Caco-2 (cell line): ENCODE data around the gene EEF1AKMT2. TPM values are rescaled to one million over a fixed set of nuclear protein-coding genes. Genes with fewer than 3 reads are reported as not detected.

Source experiments
- BruUV-seq: library from RNA; stranded (reverse); fragments of 400-500 nt; replicated peaks from 2 replicates; lab custom pipeline; 2021; lab: Mats Ljungman, UMichigan
- CTCF ChIA-PET: fragments of 300-600 bp; sonication (Branson Sonifier 250); formaldehyde crosslinking; loops from one replicate; lab custom pipeline; 2022; ENCODE audit warnings: antibody characterized with exemption; lab: Charles Lee
- POLR2A ChIA-PET: fragments of 300-600 bp; sonication (Branson Sonifier 250); formaldehyde crosslinking; loops from one replicate; lab custom pipeline; 2022; ENCODE audit warnings: antibody characterized with exemption; lab: Charles Lee
- DNase-seq, 2 experiments: peaks; one replicate each; pipeline versions ENCODE4 v3.0.0 to v3.0.0-alpha.2; 2020 to 2022
- H3K27me3 ChIP-seq: replicated peaks from 2 replicates; pipeline ENCODE4 v1.6.0; 2011; ENCODE audit warnings: low read length; ENCODE audit not compliant: control insufficient read depth, insufficient read depth
- H3K36me3 ChIP-seq: 2 replicates; pipeline ENCODE4 v1.5.1; 2011; ENCODE audit warnings: low read length; ENCODE audit not compliant: control insufficient read depth, insufficient read depth
- H3K4me1 ChIP-seq: fragments of 250-450 bp; sonication (Bioruptor Pico); 2 replicates; pipeline ENCODE4 v1.5.1; 2020; ENCODE audit warnings: mild to moderate bottlenecking
- H3K4me3 ChIP-seq: 2 replicates; pipeline ENCODE4 v1.5.1; 2011; ENCODE audit warnings: low read depth, mild to moderate bottlenecking, control low read depth, low read length
- H3K9me3 ChIP-seq: fragments of 250-450 bp; sonication (Bioruptor Pico); 2 replicates; pipeline ENCODE4 v1.5.1; 2020; ENCODE audit warnings: mild to moderate bottlenecking, moderate library complexity
- H3K27ac Mint-ChIP-seq: one replicate; pipeline ENCODE4 v1.8.0; 2022; ENCODE audit warnings: mixed read lengths; ENCODE audit not compliant: unreplicated experiment
- H3K27me3 Mint-ChIP-seq: one replicate; pipeline ENCODE4 v1.8.0; 2022; ENCODE audit warnings: mixed read lengths; ENCODE audit not compliant: insufficient read depth, unreplicated experiment
- H3K36me3 Mint-ChIP-seq: one replicate; pipeline ENCODE4 v1.8.0; 2022; ENCODE audit warnings: mild to moderate bottlenecking, mixed read lengths; ENCODE audit not compliant: insufficient read depth, unreplicated experiment
- H3K4me1 Mint-ChIP-seq: one replicate; pipeline ENCODE4 v1.8.0; 2022; ENCODE audit warnings: low read depth, mixed read lengths; ENCODE audit not compliant: unreplicated experiment
- H3K4me3 Mint-ChIP-seq: one replicate; pipeline ENCODE4 v1.8.0; 2022; ENCODE audit warnings: mild to moderate bottlenecking, moderate library complexity, mixed read lengths; ENCODE audit not compliant: unreplicated experiment
- H3K9me3 Mint-ChIP-seq: one replicate; pipeline ENCODE4 v1.8.0; 2022; ENCODE audit warnings: mixed read lengths; ENCODE audit not compliant: unreplicated experiment
- CTCF ChIP-seq, 2 experiments: fragments of 200-600 bp in 1 of 2; IDR thresholded peaks; 1 replicate in 1 of 2; 2 replicates in 1 of 2; pipeline versions ENCODE4 v1.5.1 to v1.8.0; 2011 to 2022; ENCODE audit warnings: antibody characterized with exemption in 1 of 2, control low read depth in 1 of 2, inconsistent platforms in 1 of 2, low read depth in 1 of 2, low read length in 1 of 2, mild to moderate bottlenecking in 1 of 2, moderate library complexity in 1 of 2; ENCODE audit not compliant: insufficient read depth in 1 of 2, severe bottlenecking in 1 of 2, unreplicated experiment in 1 of 2
- intact Hi-C: fragments of 100-400 bp; cut with micrococcal nuclease; formaldehyde crosslinking; loops from one replicate; pipeline ENCODE4 v1.10.0; 2022; ENCODE audit not compliant: unreplicated experiment
- total RNA-seq: library from RNA; stranded (reverse); gene quantifications from 2 replicates; pipeline ENCODE4 v1.2.3, GENCODE V29; 2022

The EEF1AKMT2 gene
- total RNA-seq, 1 experiment from 2014 or later, result 29.9 TPM

- no TSS peak for BruUV-seq
- intact Hi-C loops, result no loop called here
- Histone ChIP-seq H3K4me3 (no peak overlapping the region), H3K9me3 (no peaks in the 10 kb centered on the region), H3K36me3 (no peaks in the 10 kb centered on the region; the same call in 1 of the 2 replicates), H3K4me1 (no peaks in the 10 kb centered on the region), H3K27me3 (no peaks in the 10 kb centered on the region)
- H3K4me3 Mint-ChIP-seq, result no peak overlapping the region
- H3K36me3 Mint-ChIP-seq, result peaks cover 6% of the 10 kb centered on the region
- no peaks in the 10 kb centered on the region for H3K4me1 Mint-ChIP-seq
- no peak for TF ChIP-seq CTCF (IDR thresholded peaks at IDR 0.05; ENCODE audit: insufficient read depth in 1 of 2, low read depth in 1 of 2, low read length in 1 of 2, severe bottlenecking in 1 of 2, unreplicated experiment in 1 of 2)
- CTCF ChIA-PET, result interaction anchor here (0.5 kb wide), 1 partner anchor 900 kb away, joined by 3 read pairs; no protein-coding TSS in a partner anchor
- POLR2A ChIA-PET, result interaction anchor here (0.6 kb wide), 1 partner anchor 25 kb away, joined by 3 read pairs; no protein-coding TSS in a partner anchor
- no peaks in the 10 kb centered on the region for H3K9me3 Mint-ChIP-seq
- H3K27me3 Mint-ChIP-seq, result no peaks in the 10 kb centered on the region
- no peak for DNase-seq
- no peak overlapping the region for H3K27ac Mint-ChIP-seq
Observed at GRCh38 chr10:124712704-124713407, 78.8 kb downstream of the EEF1AKMT2 start.

GRCh38 chr10:124711145-124711544 is 80.5 kb downstream of the EEF1AKMT2 start:
- Mint-ChIP-seq H3K36me3 (no peaks in the 10 kb centered on the region), H3K27me3 (no peaks in the 10 kb centered on the region), H3K27ac (no peak overlapping the region), H3K9me3 (no peaks in the 10 kb centered on the region), H3K4me1 (no peaks in the 10 kb centered on the region), H3K4me3 (no peak overlapping the region)
- no peak for DNase-seq
- H3K9me3 ChIP-seq, result no peaks in the 10 kb centered on the region
- H3K36me3 ChIP-seq, result no peaks in the 10 kb centered on the region; the same call in 1 of the 2 replicates
- H3K4me1 ChIP-seq, result no peaks in the 10 kb centered on the region
- TF ChIP-seq CTCF (IDR thresholded peaks at IDR 0.05; ENCODE audit: insufficient read depth in 1 of 2, low read depth in 1 of 2, low read length in 1 of 2, severe bottlenecking in 1 of 2, unreplicated experiment in 1 of 2), result no peak
- CTCF ChIA-PET, result no interaction called here
- H3K27me3 ChIP-seq, result no peaks in the 10 kb centered on the region
- H3K4me3 ChIP-seq, result no peak overlapping the region
- POLR2A ChIA-PET, result no interaction called here
- no TSS peak for BruUV-seq
- intact Hi-C loops, result no loop called here

GRCh38 chr10:124710266-124710881 is 81.3 kb downstream of the EEF1AKMT2 start:
- TF ChIP-seq CTCF (IDR thresholded peaks at IDR 0.05; ENCODE audit: insufficient read depth in 1 of 2, low read depth in 1 of 2, low read length in 1 of 2, severe bottlenecking in 1 of 2, unreplicated experiment in 1 of 2), result no peak

More at GRCh38 chr10:124710266-124710881, 81.3 kb downstream of the EEF1AKMT2 start:
- no peak for DNase-seq
- Histone ChIP-seq H3K36me3 (no peaks in the 10 kb centered on the region; the same call in 1 of the 2 replicates), H3K4me3 (no peak overlapping the region), H3K4me1 (no peaks in the 10 kb centered on the region), H3K9me3 (no peaks in the 10 kb centered on the region), H3K27me3 (no peaks in the 10 kb centered on the region)
- H3K4me1 Mint-ChIP-seq, result no peaks in the 10 kb centered on the region
- H3K27me3 Mint-ChIP-seq, result no peaks in the 10 kb centered on the region
- H3K27ac Mint-ChIP-seq, result no peak overlapping the region
- H3K9me3 Mint-ChIP-seq, result no peaks in the 10 kb centered on the region
- H3K36me3 Mint-ChIP-seq, result no peaks in the 10 kb centered on the region
- ChIA-PET POLR2A (no interaction called here), CTCF (no interaction called here)
- no peak overlapping the region for H3K4me3 Mint-ChIP-seq
- intact Hi-C loops, result no loop called here
- no TSS peak for BruUV-seq
